Fibroblast of lung (primary cell): Measurements from ENCODE around the gene RHOJ. TPM values are rescaled to one million over a fixed set of nuclear protein-coding genes. Genes with fewer than 3 reads are reported as not detected.

Source experiments
- DNase-seq, 2 donors: peaks; one replicate each; pipeline versions ENCODE4 v3.0.0 to v3.0.0-alpha.2; 2010; ENCODE audit warnings: low read depth in 2 of 2
- H2AFZ ChIP-seq: 2 replicates; pipeline ENCODE4 v1.5.1; 2012; ENCODE audit warnings: low read length, control low read depth, inconsistent platforms
- H3K27ac ChIP-seq: 2 replicates; pipeline ENCODE4 v1.5.1; 2011; ENCODE audit warnings: low read length, control low read depth; ENCODE audit not compliant: insufficient read depth
- H3K27me3 ChIP-seq: 2 replicates; pipeline ENCODE4 v1.5.1; 2011; ENCODE audit warnings: mild to moderate bottlenecking, low read length; ENCODE audit not compliant: control insufficient read depth, insufficient read depth
- H3K36me3 ChIP-seq: 2 replicates; pipeline ENCODE4 v1.5.1; 2011; ENCODE audit warnings: low read length; ENCODE audit not compliant: control insufficient read depth, insufficient read depth
- H3K4me1 ChIP-seq: 2 replicates; pipeline ENCODE4 v1.5.1; 2011; ENCODE audit warnings: low read length; ENCODE audit not compliant: control insufficient read depth, insufficient read depth; ENCODE audit errors: extremely low read depth
- H3K4me2 ChIP-seq: 2 replicates; pipeline ENCODE4 v1.5.1; 2011; ENCODE audit warnings: low read length, control low read depth; ENCODE audit not compliant: insufficient read depth; ENCODE audit errors: extremely low read depth
- H3K4me3 ChIP-seq, 4 experiments: fragments of 200-600 bp in 1 of 4; sonication (generic) in 1 of 4; replicated peaks in 1 of 4; 2 replicates each; pipeline ENCODE4 v1.5.1; 2011 to 2016; ENCODE audit warnings: low read length in 4 of 4, low read depth in 3 of 4, mild to moderate bottlenecking in 3 of 4, control low read depth in 2 of 4, inconsistent platforms in 1 of 4, mixed read lengths in 1 of 4; ENCODE audit not compliant: insufficient read depth in 1 of 4; ENCODE audit errors: control extremely low read depth in 1 of 4
- H3K79me2 ChIP-seq: 2 replicates; pipeline ENCODE4 v1.5.1; 2012; ENCODE audit warnings: mild to moderate bottlenecking, low read length, inconsistent platforms; ENCODE audit not compliant: control insufficient read depth, insufficient read depth
- H3K9ac ChIP-seq: 2 replicates; pipeline ENCODE4 v1.5.1; 2011; ENCODE audit warnings: mild to moderate bottlenecking, low read length, control low read depth; ENCODE audit not compliant: insufficient read depth
- H3K9me3 ChIP-seq: 2 replicates; pipeline ENCODE4 v1.5.1; 2012; ENCODE audit warnings: low read depth, low read length; ENCODE audit not compliant: control insufficient read depth, insufficient read depth
- H4K20me1 ChIP-seq: 2 replicates; pipeline ENCODE4 v1.5.1; 2011; ENCODE audit warnings: low read length; ENCODE audit not compliant: control insufficient read depth, insufficient read depth; ENCODE audit errors: extremely low read depth
- CTCF ChIP-seq, 2 donors: IDR thresholded peaks in 1 of 2; conservative IDR thresholded peaks in 1 of 2; 1 replicate in 1 of 2; 2 replicates in 1 of 2; pipeline ENCODE4 v1.5.1; 2011 to 2012; ENCODE audit warnings: low read length in 2 of 2, control low read depth in 1 of 2, inconsistent platforms in 1 of 2, low read depth in 1 of 2, mild to moderate bottlenecking in 1 of 2
- EZH2 ChIP-seq: IDR thresholded peaks from 2 replicates; pipeline ENCODE4 v1.5.1; 2012; ENCODE audit warnings: low read length, control low read depth, mild to moderate bottlenecking; ENCODE audit errors: missing control alignments
- polyA plus RNA-seq, 2 donors: library from polyadenylated mRNA; depleted of rRNA in 1 of 2; stranded (reverse) in 1 of 2; unstranded in 1 of 2; fragments of >200 nt; gene quantifications; 2 replicates each; pipeline ENCODE4 v1.2.1, GENCODE V29; 2011 to 2012; ENCODE audit warnings: missing spikeins in 1 of 2
- total RNA-seq: library from RNA; depleted of rRNA; stranded (reverse); fragments of >200 nt; gene quantifications from 2 replicates; pipeline ENCODE4 v1.2.1, GENCODE V29; 2014

The RHOJ gene
- total and polyA plus RNA-seq, 2 donors (not counting 1 experiment from before 2014, with no cell fraction given) = 1.2 to 10.4 TPM

DNA sequence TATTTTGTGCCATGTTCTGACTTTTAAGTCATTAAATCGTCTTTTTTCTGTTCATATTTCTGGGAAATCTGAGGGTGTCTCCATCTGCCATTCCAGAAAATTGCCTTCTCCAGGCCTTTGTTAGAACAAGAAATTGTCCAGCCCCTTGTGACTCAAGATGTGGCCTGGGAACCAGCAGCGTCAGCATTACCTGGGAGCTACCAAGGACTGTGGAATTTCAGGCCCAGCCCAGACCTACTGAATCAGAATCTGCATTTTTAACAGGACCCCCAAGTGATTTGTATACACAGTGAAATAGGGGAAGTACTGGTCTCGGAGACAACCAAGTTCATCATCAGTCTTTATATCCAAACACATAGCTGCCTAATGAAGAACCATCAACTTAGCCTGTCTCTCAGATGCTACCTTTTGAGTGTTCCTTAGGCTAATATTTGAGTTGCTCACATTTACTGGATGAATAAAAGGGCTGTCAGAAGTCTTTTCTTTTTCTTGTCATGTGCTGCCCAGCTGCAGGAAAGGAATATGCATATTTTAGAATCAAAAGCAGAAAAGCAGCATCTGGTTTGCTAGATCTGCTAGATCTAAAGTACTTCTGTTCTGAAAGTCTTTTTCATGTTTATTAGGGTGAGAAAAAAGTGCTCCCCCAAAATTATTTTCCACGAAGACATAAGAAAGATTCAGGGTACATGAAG, 93.3 kb downstream of the RHOJ start:
- H3K4me2 ChIP-seq = no peak overlapping the region
- TF ChIP-seq CTCF (conservative IDR thresholded peaks at IDR 0.05 in 1 of 2, IDR thresholded peaks at IDR 0.05 in 1 of 2; ENCODE audit: low read depth in 1 of 2, low read length in 2 of 2) (no peak), EZH2 (no peak)

DNA sequence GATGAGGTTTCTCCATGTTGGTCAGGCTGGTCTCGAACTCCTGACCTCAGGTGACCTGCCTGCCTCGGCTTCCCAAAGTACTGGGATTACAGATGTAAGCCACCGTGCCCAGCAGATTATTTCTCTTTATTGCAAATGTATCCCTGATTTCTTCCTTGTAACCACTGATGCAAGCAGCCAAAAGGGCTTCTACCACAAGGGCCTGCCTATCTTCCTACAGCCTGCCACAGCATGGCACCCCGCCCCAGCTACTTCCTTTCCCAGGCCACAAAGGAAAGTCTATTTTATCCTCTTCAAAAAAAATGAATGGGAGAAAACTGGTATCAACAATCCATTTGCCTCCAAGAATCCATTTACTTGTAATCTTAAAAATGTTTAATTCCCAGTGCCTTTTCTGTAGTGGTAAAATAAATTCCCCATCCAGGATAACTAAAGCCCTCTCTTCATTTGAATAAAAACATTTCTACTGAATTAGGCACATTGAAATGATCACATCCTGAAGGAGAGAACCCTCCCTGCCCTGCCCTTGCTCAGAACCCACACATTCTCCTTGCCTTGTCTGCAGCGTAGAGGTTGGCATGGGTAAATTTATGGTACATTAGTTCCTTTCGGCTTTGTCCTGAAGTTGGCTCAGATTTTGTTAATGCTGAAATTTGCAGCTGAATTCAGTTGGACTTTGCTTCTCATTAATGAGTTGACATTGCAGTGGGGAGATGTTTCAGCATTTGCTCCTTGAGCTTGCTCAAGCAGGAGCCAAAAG, 95.3 kb downstream of the RHOJ start:
- Histone ChIP-seq H2AFZ (no peak overlapping the region), H3K9me3 (no peaks in the 10 kb centered on the region), H3K27ac (no peak overlapping the region), H3K9ac (no peak overlapping the region), H3K4me1 (no peaks in the 10 kb centered on the region), H3K27me3 (no peaks in the 10 kb centered on the region), H3K79me2 (no peaks in the 10 kb centered on the region), H4K20me1 (no peaks in the 10 kb centered on the region), H3K4me3 (no peak overlapping the region), H3K36me3 (no peaks in the 10 kb centered on the region), H3K4me2 (no peak overlapping the region)
- no peak for TF ChIP-seq EZH2
- TF ChIP-seq CTCF (conservative IDR thresholded peaks at IDR 0.05 in 1 of 2, IDR thresholded peaks at IDR 0.05 in 1 of 2; ENCODE audit: low read depth in 1 of 2, low read length in 2 of 2) = no peak
- no peak for DNase-seq

More for the DNA sequence above, 93.3 kb downstream of the RHOJ start:
- Histone ChIP-seq H3K36me3 (no peaks in the 10 kb centered on the region), H3K27me3 (no peaks in the 10 kb centered on the region), H2AFZ (no peak overlapping the region), H3K27ac (no peak overlapping the region), H3K9me3 (no peaks in the 10 kb centered on the region), H3K4me3 (no peak overlapping the region), H3K9ac (no peak overlapping the region), H3K79me2 (no peaks in the 10 kb centered on the region), H3K4me1 (no peaks in the 10 kb centered on the region), H4K20me1 (no peaks in the 10 kb centered on the region)
- DNase-seq = no peak

- no peak for TF ChIP-seq EZH2
- no peaks in the 10 kb centered on the region for H3K79me2 ChIP-seq
- no peak for DNase-seq
- H3K27me3 ChIP-seq = no peaks in the 10 kb centered on the region
- H4K20me1 ChIP-seq = no peaks in the 10 kb centered on the region
- H3K9ac ChIP-seq = no peak overlapping the region
- no peaks in the 10 kb centered on the region for H3K4me1 ChIP-seq
- no peak overlapping the region for H3K4me3 ChIP-seq
- H3K9me3 ChIP-seq = no peaks in the 10 kb centered on the region
- H3K36me3 ChIP-seq = no peaks in the 10 kb centered on the region
- H2AFZ ChIP-seq = no peak overlapping the region
- no peak overlapping the region for H3K27ac ChIP-seq
- no peak overlapping the region for H3K4me2 ChIP-seq
Measured at GRCh38 chr14:63300854-63301253, 96.6 kb downstream of the RHOJ start.
